OCI-LY1 (cell line): Measurements from ENCODE around the gene C2CD5.

Source experiments
- EZH2 ChIP-seq: fragments of 200-600 bp; sonication (generic), shearing (Covaris generic); IDR thresholded peaks from 2 replicates; pipeline ENCODE4 v1.8.0; 2017; ENCODE audit warnings: borderline replicate concordance, mixed run types, mild to moderate bottlenecking, antibody characterized with exemption, low read length, moderate library complexity, mixed read lengths
- TF ChIP-seq, protein P1 (sequence below): fragments of 200-600 bp; sonication (generic), shearing (Covaris generic); IDR thresholded peaks from 2 replicates; pipeline ENCODE4 v1.5.1; 2017; ENCODE audit warnings: mild to moderate bottlenecking, antibody characterized with exemption, low read length, moderate library complexity, mixed read lengths

DNA sequence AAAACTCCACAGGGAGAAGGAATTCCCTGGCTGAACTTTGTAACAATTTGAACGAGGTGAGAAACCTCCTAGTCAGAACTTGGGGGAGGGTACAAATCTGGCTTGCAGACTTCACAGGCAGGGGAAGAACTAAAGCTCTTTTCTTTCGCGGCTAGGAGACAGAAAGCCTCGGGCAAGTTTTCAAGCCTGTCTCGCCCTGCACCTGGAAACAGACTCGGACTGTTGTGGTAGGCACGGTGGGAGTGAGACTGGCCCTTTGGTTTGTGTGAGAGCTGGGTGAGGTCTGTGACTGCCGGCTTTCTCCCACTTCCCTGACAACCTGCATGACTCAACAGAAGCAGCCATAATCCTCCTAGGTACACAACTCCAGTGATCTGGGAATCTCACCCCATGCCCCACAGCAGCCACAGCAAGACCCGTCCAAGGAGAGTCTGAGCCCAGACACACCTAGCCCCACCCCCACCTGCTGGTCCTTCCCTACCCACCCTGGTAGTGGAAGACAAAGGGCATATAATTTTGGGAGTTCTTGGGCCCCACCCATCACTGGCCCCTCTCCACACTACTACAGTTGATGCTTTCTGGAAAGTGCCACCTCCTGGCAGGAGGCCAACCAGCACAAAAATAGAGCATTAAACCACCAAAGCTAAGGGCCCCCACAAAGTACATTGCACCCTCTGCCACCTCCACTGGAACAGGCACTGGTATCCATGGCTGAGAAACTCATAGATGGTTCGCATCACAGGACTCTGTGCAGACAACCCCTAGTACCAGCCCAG lies 107.1 kb downstream of the C2CD5 start:
- TF ChIP-seq EZH2: no peak
- TF ChIP-seq, protein P1, sequence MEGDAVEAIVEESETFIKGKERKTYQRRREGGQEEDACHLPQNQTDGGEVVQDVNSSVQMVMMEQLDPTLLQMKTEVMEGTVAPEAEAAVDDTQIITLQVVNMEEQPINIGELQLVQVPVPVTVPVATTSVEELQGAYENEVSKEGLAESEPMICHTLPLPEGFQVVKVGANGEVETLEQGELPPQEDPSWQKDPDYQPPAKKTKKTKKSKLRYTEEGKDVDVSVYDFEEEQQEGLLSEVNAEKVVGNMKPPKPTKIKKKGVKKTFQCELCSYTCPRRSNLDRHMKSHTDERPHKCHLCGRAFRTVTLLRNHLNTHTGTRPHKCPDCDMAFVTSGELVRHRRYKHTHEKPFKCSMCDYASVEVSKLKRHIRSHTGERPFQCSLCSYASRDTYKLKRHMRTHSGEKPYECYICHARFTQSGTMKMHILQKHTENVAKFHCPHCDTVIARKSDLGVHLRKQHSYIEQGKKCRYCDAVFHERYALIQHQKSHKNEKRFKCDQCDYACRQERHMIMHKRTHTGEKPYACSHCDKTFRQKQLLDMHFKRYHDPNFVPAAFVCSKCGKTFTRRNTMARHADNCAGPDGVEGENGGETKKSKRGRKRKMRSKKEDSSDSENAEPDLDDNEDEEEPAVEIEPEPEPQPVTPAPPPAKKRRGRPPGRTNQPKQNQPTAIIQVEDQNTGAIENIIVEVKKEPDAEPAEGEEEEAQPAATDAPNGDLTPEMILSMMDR: no peak
